GM21447 (cell line): Measurements from ENCODE around the gene EEFSEC.

Source experiments
- ATAC-seq: cut with Tn5 transposase; IDR thresholded peaks from one replicate; pipeline ENCODE4 v1.9.1; 2021; ENCODE audit not compliant: unreplicated experiment

Gene EEFSEC

GRCh38 chr3:128269006-128269775 is 115.9 kb downstream of the EEFSEC start:
- ATAC-seq: no peak

GRCh38 chr3:128269796-128270195 is 116.5 kb downstream of the EEFSEC start:
- ATAC-seq: no peak

DNA sequence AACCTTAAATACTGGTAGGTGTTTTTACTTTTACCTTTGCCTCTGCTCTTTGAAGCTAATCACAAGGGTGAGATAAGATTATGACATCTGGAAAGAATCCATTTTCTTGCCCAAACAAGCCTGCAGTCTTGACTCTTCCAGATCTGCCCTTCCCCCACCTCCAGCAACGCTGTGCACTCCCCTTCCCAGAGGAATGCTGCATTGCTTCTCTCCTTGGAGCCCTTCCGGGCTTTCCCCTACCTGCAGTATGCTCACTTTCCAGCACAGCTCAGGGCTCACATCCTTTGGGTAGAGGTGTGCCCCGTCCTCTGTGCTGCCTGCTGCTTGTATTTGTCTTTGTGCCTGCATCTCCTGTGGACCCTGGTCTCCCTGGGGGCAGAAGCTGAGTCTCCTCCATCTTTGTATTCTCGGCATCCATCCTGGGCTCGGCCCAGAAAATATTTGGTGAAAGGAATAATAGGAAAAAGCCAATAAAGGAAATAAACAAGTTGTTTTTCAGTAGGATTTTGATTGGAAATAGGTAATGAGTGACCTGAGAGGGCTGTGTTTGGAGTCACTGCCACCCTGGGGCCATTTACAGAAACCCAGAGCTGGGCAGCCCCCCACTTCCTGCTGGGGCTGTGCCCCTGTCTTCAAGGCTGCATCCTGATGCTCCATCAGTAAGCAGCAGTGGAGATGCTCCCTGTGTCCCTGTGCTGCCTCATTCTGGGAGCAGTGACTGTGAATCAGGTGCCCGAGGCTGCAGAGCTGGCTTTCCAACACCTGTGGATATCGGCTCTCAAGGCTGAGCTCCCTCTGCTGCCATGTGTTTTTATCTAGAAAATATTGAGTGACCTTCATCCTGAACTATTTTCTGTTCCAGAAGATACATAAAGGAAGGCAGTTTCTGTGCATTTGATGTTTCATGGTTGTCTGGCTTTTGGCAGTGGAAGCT is 117.5 kb downstream of the EEFSEC start:
- ATAC-seq: no peak

DNA sequence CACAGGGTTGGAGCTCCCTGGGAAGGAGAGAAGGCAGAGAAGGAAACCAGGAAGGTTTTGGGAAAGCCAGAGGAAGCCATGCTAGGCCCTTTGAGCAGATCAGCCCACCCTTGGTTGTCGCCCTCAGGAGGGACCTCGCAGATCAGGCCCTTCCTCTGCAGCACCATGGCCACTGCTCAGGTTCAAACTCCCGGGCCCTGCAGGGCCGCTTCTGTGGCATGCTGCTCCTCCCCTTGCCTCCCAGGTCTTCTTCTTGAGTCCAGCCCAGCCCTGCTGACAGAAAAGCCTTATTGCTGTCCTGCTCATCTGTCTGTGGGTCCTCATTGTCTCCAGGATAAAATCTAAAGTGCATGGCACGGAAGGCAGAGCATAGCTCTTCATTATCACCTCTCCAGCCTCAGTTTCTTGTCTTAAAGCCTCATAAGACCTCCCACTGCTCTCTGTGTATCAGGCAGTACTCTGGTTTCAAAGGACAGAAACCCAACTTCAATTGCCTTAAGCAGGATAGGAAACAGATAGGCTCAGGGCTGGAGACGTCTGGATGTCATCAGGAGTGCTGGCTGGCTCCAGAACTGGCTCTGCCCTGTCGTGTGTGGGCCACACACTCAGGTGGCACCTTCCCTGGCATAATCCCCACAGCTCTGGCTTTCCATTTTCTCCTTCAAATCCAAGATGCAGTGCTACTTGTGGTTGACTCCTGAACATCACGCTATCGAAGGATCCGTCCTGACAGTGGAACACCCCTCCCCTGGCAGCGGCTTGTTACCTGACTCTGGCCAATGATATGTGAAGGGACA is 118.5 kb downstream of the EEFSEC start:
- no peak for ATAC-seq

GRCh38 chr3:128273109-128273840 is 120.0 kb downstream of the EEFSEC start:
- ATAC-seq: no peak

- ATAC-seq: no peak
Measured at GRCh38 chr3:128273841-128274573, 120.7 kb downstream of the EEFSEC start.

DNA sequence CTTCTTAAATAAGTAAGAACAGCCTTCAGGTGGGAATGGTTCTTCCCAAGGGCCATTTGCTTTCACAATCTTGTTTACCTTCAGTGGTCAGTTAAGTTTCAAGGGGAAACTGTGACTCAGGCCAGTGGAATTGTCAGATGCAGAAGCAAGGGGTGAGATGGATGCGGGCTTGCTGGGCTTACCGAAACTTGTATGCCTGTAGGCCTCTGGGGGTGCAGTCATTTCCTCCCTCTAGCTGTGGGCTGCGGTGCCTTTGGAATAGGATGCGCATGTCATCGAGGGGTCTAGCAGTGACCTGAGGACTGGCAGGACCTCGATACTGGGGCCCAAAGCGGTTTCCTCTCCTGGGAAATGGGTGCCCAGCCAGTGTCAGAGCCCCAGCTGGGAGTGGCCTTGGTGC is 121.6 kb downstream of the EEFSEC start:
- ATAC-seq: no peak

DNA sequence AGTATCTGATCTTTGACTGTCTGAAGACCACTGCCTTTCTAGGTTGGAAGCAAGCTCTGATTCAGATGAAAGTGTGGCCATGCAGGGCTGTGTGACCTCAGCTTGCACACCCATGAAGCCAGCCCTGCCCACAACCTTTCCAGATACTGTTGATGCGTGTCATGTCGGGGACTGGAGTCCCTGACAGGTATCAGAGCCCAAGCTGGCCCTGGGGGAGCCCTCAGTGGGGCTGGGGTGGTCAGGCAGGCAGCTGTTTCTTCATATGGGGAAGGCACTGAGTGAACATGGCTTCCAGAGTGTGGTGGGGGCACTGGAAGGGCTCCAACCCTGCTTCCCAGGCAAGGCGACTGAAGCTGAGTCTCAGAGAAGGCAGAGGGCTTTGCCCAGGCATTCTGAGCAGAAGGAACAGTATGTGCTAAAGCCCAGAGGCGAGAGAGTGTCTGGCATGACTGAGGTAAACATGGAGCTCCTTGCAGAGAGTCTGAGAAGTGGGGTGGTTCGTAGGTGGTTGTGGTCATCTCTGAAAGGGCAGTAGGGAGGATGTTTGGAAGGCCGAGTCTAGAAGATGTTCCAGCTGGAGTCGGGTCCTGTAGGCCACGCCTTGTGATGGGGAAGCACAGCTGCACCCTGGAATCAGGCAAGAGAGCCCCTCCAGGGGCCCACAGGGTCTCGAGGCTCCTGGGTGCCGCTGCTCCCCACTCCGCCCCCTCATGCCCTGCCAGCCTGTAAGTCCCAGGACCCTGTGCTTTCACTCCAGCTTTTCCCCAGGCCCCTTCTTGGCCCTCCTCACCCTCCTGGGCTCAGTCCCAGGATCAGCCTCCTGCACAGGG is 122.2 kb downstream of the EEFSEC start:
- ATAC-seq: no peak

- no peak for ATAC-seq
Measured at GRCh38 chr3:128276146-128276435, 122.8 kb downstream of the EEFSEC start.

DNA sequence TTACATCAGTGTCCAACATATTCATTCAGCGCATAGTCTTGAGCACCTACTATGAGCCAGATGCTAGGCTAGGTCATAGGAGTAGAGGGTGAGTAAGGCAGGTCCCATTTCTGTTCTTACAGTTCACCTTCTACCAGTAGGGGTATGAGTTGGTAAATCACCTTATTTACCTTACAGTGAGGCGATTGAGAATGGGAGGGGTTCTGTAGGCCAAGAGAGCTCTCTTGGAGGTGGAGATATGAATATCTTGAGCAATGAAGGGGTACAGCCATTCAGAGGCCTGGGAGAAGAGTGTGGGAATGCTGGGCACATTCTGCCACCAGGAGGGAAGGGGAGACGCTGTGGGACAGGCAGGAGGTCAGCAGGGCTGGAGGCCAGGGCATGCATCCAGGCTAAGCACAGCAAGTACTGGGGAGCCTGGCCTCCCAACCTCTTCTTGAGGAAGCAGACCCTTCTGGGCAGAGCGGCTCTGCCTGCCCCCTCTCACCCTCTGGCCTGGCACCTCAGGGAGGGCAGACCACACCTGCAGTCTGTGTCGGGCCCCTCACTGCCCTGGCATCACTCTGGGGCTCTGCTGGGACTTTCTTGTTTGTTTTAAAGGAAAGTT is 123.4 kb downstream of the EEFSEC start:
- no peak for ATAC-seq

GRCh38 chr3:128277378-128278069 is 124.2 kb downstream of the EEFSEC start:
- ATAC-seq: no peak

GRCh38 chr3:128278130-128278529 is 124.8 kb downstream of the EEFSEC start:
- ATAC-seq: no peak

GRCh38 chr3:128278761-128279600 is 125.7 kb downstream of the EEFSEC start:
- no peak for ATAC-seq

DNA sequence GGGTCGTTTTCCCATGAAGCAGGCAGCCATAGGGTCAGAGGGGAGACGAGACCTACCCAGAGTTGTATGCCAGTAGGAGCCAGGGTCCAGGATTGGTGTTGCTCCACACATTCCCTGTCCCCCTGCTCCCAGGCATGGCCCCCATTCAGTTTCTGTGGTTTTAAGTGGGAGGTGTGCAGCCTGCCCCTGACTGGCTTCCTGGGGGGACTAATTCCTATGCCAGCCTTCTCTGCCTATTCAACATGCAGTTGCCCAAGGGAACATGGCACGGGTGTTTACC is 126.3 kb downstream of the EEFSEC start:
- ATAC-seq: no peak

DNA sequence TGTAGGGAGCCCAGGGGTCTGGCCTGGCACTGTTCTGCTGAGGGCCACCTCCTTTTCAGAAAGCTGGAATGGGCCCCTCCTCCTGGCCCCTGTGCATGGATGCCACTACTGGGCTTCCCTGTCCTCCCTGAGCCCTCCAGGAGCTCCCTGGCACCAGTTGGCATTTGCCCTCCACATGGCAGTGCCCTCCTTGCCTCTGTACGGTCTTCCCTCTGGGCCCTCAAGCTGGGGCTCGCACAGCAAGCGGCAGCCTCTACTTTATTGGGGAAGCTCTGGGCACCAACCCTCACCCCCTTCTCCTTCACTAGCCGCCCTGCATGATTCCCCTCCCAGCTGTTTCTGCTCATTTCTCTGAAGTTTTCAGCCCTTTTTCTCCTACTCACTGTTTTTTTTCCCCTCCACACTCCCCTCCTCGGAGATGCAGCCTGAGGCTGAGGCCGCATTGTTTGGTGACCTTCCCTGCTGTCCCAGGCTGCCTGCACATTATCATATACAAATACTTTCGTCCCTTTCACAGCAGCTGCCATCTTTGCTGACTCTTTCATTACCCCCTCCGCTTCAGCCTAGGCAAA is 127.3 kb downstream of the EEFSEC start:
- ATAC-seq: no peak

DNA sequence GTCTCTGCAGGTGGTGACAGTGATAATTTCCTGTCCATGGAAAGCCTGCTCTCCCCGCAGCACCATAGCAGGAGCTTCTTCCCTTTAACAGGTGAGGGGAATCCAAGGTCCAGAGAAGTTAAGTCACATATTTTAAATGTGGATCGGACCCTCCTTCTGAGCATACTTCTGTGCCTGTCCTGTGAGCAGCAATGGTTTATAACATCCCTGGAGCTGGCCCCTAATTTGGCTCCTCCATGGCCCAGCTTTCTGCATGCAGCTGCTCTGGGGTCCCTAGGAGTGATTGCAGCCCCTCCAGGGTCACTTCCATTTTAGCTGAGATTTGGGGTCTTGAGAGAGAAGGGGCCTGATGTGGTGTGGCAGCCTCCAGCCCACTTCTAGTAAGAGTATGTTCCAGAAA is 127.8 kb downstream of the EEFSEC start:
- ATAC-seq: no peak
